A549 (cell line): Measurements from ENCODE around the gene CORO2A. TPM values are rescaled to one million over a fixed set of nuclear protein-coding genes. Genes with fewer than 3 reads are reported as not detected.

Source experiments
- ATAC-seq, 2 experiments: fragments of 200-7000 bp in 1 of 2; fragments of >200 bp in 1 of 2; cut with Nextera tagmentation in 1 of 2; cut with Tn5 transposase in 1 of 2; 3 replicates each; pipeline versions ENCODE4 v1.8.0 to v1.9.1; 2018 to 2020; ENCODE audit warnings: mild to moderate bottlenecking in 1 of 2, moderate library complexity in 1 of 2
- CTCF ChIA-PET: fragments of 300-600 bp; sonication (Branson Sonifier 250); formaldehyde crosslinking; extraction: SDS; loops from one replicate; lab custom pipeline; 2021; ENCODE audit warnings: antibody characterized with exemption, inconsistent platforms; lab: Yijun Ruan, JAX
- POLR2A ChIA-PET: fragments of 350-600 bp; formaldehyde crosslinking; extraction: SDS; loops from one replicate; lab custom pipeline; 2021; ENCODE audit warnings: antibody characterized with exemption, inconsistent platforms; lab: Yijun Ruan, JAX
- DNase-seq, 2 experiments: peaks; one replicate each; pipeline versions ENCODE4 v3.0.0 to v3.0.0-alpha.2; 2011 to 2016; ENCODE audit warnings: low read depth in 1 of 2, low spot score in 1 of 2
- FAIRE-seq: peaks from 2 replicates; lab custom pipeline; 2011; peaks lifted over from hg19 to GRCh38; lab: Jason Lieb, UNC
- H3K27ac ChIP-seq, 2 experiments: fragments of >200 bp; sonication (Bioruptor Twin); formaldehyde crosslinking; 3 replicates each; pipeline ENCODE4 v1.5.1; 2016 to 2017
- H3K4me1 ChIP-seq: fragments of >200 bp; sonication (Bioruptor Twin); formaldehyde crosslinking; 3 replicates; pipeline ENCODE4 v1.6.1; 2016
- H3K4me2 ChIP-seq: fragments of >200 bp; sonication (Bioruptor Twin); formaldehyde crosslinking; 3 replicates; pipeline ENCODE4 v1.6.1; 2016
- H3K4me3 ChIP-seq: fragments of >200 bp; sonication (Bioruptor Twin); formaldehyde crosslinking; 3 replicates; pipeline ENCODE4 v1.5.1; 2016
- H3K9me3 ChIP-seq: fragments of >200 bp; sonication (Bioruptor Twin); formaldehyde crosslinking; 3 replicates; pipeline ENCODE4 v1.6.1; 2016
- BCL3 ChIP-seq: fragments of >200 bp; sonication (Bioruptor Twin); formaldehyde crosslinking; IDR thresholded peaks from 3 replicates; pipeline ENCODE4 v1.6.1; 2016
- CTCF ChIP-seq: fragments of >200 bp; sonication (Bioruptor Twin); formaldehyde crosslinking; IDR thresholded peaks from 3 replicates; pipeline ENCODE4 v1.5.1; 2016
- EHMT2 ChIP-seq: fragments of 200-600 bp; sonication (generic); IDR thresholded peaks from 2 replicates; pipeline ENCODE4 v1.6.1; 2016; ENCODE audit warnings: antibody characterized with exemption, low read depth, mild to moderate bottlenecking, moderate library complexity
- EP300 ChIP-seq, 2 experiments: fragments of >200 bp; sonication (Bioruptor Twin); formaldehyde crosslinking; IDR thresholded peaks; 2 replicates in 1 of 2; 3 replicates in 1 of 2; pipeline ENCODE4 v1.6.1; 2016 to 2017
- HEYL ChIP-seq: fragments of 250-450 bp; sonication (Bioruptor Pico); IDR thresholded peaks from 2 replicates; pipeline ENCODE4 v1.8.0; 2021; ENCODE audit warnings: mild to moderate bottlenecking, moderate library complexity
- HOXB13 ChIP-seq: fragments of 250-450 bp; sonication (Bioruptor Pico); IDR thresholded peaks from 2 replicates; pipeline ENCODE4 v1.5.0; 2020; ENCODE audit warnings: low read depth, mild to moderate bottlenecking, moderate library complexity
- MAFK ChIP-seq: fragments of 450-650 bp; IDR thresholded peaks from 2 replicates; pipeline ENCODE4 v1.6.1; 2014; ENCODE audit not compliant: partially characterized antibody
- MAZ ChIP-seq: fragments of 150-350 bp; IDR thresholded peaks from 2 replicates; pipeline ENCODE4 v1.6.1; 2014; ENCODE audit warnings: antibody characterized with exemption, low read depth, low read length, borderline replicate concordance
- MYC ChIP-seq: IDR thresholded peaks from 2 replicates; pipeline ENCODE4 v1.6.1; 2012; ENCODE audit warnings: mild to moderate bottlenecking, inconsistent platforms, low read length, improper control_type of control experiment, borderline replicate concordance
- NPAS2 ChIP-seq: fragments of 250-450 bp; sonication (Bioruptor Pico); IDR thresholded peaks from 2 replicates; pipeline ENCODE4 v1.8.0; 2022; ENCODE audit warnings: mild to moderate bottlenecking, moderate library complexity, borderline replicate concordance
- PHF8 ChIP-seq: fragments of 200-600 bp; sonication (generic); IDR thresholded peaks from 2 replicates; pipeline ENCODE4 v1.6.1; 2016; ENCODE audit warnings: low read depth, mild to moderate bottlenecking, antibody characterized with exemption, moderate library complexity, borderline replicate concordance
- RAD21 ChIP-seq, 2 experiments: fragments of >200 bp in 1 of 2; sonication (Bioruptor Twin) in 1 of 2; formaldehyde crosslinking in 1 of 2; IDR thresholded peaks in 1 of 2; conservative IDR thresholded peaks in 1 of 2; 2 replicates in 1 of 2; 3 replicates in 1 of 2; pipeline ENCODE4 v1.6.1; 2012 to 2018; ENCODE audit warnings: inconsistent platforms in 1 of 2
- RCOR1 ChIP-seq: fragments of 150-350 bp; IDR thresholded peaks from 2 replicates; pipeline ENCODE4 v1.6.1; 2014; ENCODE audit warnings: antibody characterized with exemption, low read length, low read depth
- REST ChIP-seq: fragments of 200-600 bp; sonication (generic); IDR thresholded peaks from 2 replicates; pipeline ENCODE4 v1.6.1; 2016; ENCODE audit warnings: antibody characterized with exemption, mild to moderate bottlenecking, moderate library complexity
- RNF2 ChIP-seq: fragments of 200-600 bp; sonication (generic); IDR thresholded peaks from 2 replicates; pipeline ENCODE4 v1.6.1; 2016; ENCODE audit warnings: low read depth, mild to moderate bottlenecking, antibody characterized with exemption, moderate library complexity, borderline replicate concordance
- SMC3 ChIP-seq: fragments of >200 bp; sonication (Bioruptor Twin); formaldehyde crosslinking; IDR thresholded peaks from 3 replicates; pipeline ENCODE4 v1.6.1; 2018; ENCODE audit warnings: inconsistent platforms
- SREBF2 ChIP-seq: fragments of 450-650 bp; IDR thresholded peaks from 2 replicates; pipeline ENCODE4 v1.6.1; 2014; ENCODE audit warnings: mild to moderate bottlenecking, moderate library complexity
- TFCP2L1 ChIP-seq: fragments of 250-450 bp; sonication (Bioruptor Pico); IDR thresholded peaks from 2 replicates; pipeline ENCODE4 v1.5.0; 2021; ENCODE audit warnings: mild to moderate bottlenecking
- WGBS: methylation state at CpG from one replicate; pipeline ENCODE4 v1.1.6; 2017; ENCODE audit errors: missing lambda C conversion rate; 5-methylcytosine and 5-hydroxymethylcytosine counted together
- polyA plus RNA-seq, 4 experiments: library from polyadenylated mRNA; depleted of rRNA in 3 of 4; stranded (reverse); fragments of >200 nt; fragmentation: RNase III in 1 of 4; extraction: RNeasy Plus Mini Kit Qiagen cat#74134 plus additional on column Dnase treatment in 1 of 4; gene quantifications; 2 replicates in 3 of 4; 3 replicates in 1 of 4; pipeline ENCODE4 v1.2.3, GENCODE V29; 2011 to 2017
- TF ChIP-seq, protein P1 (sequence below): fragments of 450-650 bp; IDR thresholded peaks from 2 replicates; pipeline ENCODE4 v1.6.1; 2014; ENCODE audit warnings: antibody characterized with exemption
- TF ChIP-seq, protein P2 (sequence below): IDR thresholded peaks from 2 replicates; pipeline ENCODE4 v1.6.1; 2012

CORO2A gene
- polyA plus RNA-seq, 2 of the 4 experiments (the other 2 are of a cell fraction): 0.49 to 2.0 TPM

DNA sequence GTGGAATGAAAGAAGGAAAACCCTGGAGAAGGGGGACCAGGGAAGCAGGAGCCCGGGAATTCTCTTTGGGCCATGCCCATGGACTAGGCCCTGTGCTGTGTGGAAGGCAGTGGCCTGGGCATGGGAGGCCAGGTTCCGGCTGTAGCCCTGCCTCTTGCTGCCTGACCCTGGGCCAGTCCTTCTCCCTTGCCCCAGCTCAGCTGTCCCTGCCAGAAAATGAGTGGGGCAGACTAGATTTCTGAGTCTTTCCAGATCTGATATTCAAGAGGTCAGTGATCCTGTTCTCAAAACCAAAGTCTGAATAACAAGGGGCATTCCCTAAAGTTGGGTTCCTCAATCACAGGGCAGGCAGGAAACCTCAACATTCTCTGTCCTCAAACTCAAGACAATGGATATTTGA lies 24.8 kb upstream of the CORO2A start:
- Histone ChIP-seq H3K9me3 (no peaks in the 10 kb centered on the region), H3K4me2 (no peak overlapping the region), H3K4me1 (peaks cover 23% of the 10 kb centered on the region), H3K27ac (peak overlapping the region in 1 of 2 experiments; percentile 54; a peak in 2 of 6 replicates), H3K4me3 (no peak overlapping the region)
- TF ChIP-seq PHF8 (no peak), HEYL (CRISPR knock-in tag) (no peak), BCL3 (no peak), SREBF2 (no peak), RCOR1 (no peak), HOXB13 (CRISPR knock-in tag) (no peak), MYC (no peak), MAFK (no peak), REST (no peak), EHMT2 (no peak)
- TF ChIP-seq, protein P1, sequence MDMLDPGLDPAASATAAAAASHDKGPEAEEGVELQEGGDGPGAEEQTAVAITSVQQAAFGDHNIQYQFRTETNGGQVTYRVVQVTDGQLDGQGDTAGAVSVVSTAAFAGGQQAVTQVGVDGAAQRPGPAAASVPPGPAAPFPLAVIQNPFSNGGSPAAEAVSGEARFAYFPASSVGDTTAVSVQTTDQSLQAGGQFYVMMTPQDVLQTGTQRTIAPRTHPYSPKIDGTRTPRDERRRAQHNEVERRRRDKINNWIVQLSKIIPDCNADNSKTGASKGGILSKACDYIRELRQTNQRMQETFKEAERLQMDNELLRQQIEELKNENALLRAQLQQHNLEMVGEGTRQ: no peak
- TF ChIP-seq, protein P2, sequence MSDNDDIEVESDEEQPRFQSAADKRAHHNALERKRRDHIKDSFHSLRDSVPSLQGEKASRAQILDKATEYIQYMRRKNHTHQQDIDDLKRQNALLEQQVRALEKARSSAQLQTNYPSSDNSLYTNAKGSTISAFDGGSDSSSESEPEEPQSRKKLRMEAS: no peak
- ChIA-PET POLR2A (no interaction called here), CTCF (interaction anchor here (1.1 to 10.5 kb wide), 6 partner anchors 10 to 559 kb away, joined by 3 to 53 read pairs (median 6); partner anchors contain the start of gene TRIM14)
- no peak for FAIRE-seq
- ATAC-seq: no peak
- no peak for DNase-seq
- 83% methylated on average over 2 of the region's 2 CpGs for WGBS

- ATAC-seq: no peak
- DNase-seq: no peak
- TF ChIP-seq, protein P2: no peak
- TF ChIP-seq SMC3: no peak
- TF ChIP-seq TFCP2L1 (CRISPR knock-in tag): no peak
- ChIA-PET POLR2A (no interaction called here), CTCF (interaction anchor here (0.7 to 10.5 kb wide), 7 partner anchors 9 to 560 kb away, joined by 3 to 53 read pairs (median 4); partner anchors contain the start of gene TRIM14)
- no peak overlapping the region for H3K27ac ChIP-seq
- 77% methylated on average over 3 of the region's 3 CpGs for WGBS
- FAIRE-seq: no peak
- H3K4me1 ChIP-seq: peaks cover 20% of the 10 kb centered on the region
- H3K4me3 ChIP-seq: no peak overlapping the region
- no peaks in the 10 kb centered on the region for H3K9me3 ChIP-seq
- H3K4me2 ChIP-seq: no peak overlapping the region
These were observed 24.0 kb upstream of the CORO2A start for GRCh38 chr9:98216391-98216790.

GRCh38 chr9:98215821-98216220 lies 23.4 kb upstream of the CORO2A start:
- FAIRE-seq (no peak), DNase-seq (peak; percentile 47 to 70)
- Histone ChIP-seq H3K4me1 (peaks cover 20% of the 10 kb centered on the region), H3K9me3 (no peaks in the 10 kb centered on the region)
- no peak for TF ChIP-seq NPAS2 (CRISPR knock-in tag)
- no peak for TF ChIP-seq EP300 (IDR thresholded peaks at IDR 0.05)
- no peak for TF ChIP-seq HOXB13 (CRISPR knock-in tag)
- no peak for TF ChIP-seq RNF2
- TF ChIP-seq MAZ: no peak
- TF ChIP-seq TFCP2L1 (CRISPR knock-in tag): no peak
- peak; percentile 43 to 58; a peak in 4 of 5 replicates for TF ChIP-seq RAD21 (conservative IDR thresholded peaks at IDR 0.05 in 1 of 2, IDR thresholded peaks at IDR 0.05 in 1 of 2)
- TF ChIP-seq CTCF: peak; percentile 42; the same call in 2 of the 3 replicates
- peak; percentile 50 for TF ChIP-seq SMC3
- no peak for TF ChIP-seq BCL3
- TF ChIP-seq, all 56 proteins: peak for 3
- no peak overlapping the region for H3K4me2 ChIP-seq
- WGBS: 76% methylated on average over 9 of the region's 9 CpGs
- H3K4me3 ChIP-seq: no peak overlapping the region
- ATAC-seq: peak; percentile 87 to 93
- 0 out of 6 replicates have a peak overlapping the region, but pooled peaks of 1 of the 2 experiments have one; percentile 4 for H3K27ac ChIP-seq
- ChIA-PET POLR2A (no interaction called here), CTCF (interaction anchor here (0.8 to 10.5 kb wide), 11 partner anchors 9 to 124 kb away, joined by 3 to 53 read pairs (median 4); partner anchors contain the start of genes TBC1D2 and TRIM14)
